ENCODE measurements around the gene DENND2D. TPM values are rescaled to one million over a fixed set of nuclear protein-coding genes. Genes with fewer than 3 reads are reported as not detected.

Gene DENND2D
- total RNA-seq, 1 experiment from 2014 or later, result 0.11 TPM

GRCh38 chr1:111192074-111192473 is 8.4 kb downstream of the DENND2D start:
- WGBS (ENCODE audit: extremely low coverage, insufficient read length, low lambda C conversion rate), result no CpG with 5 or more reads among the region's 5 CpGs
- Histone ChIP-seq H2BK20ac (ENCODE audit: low read depth, low read length, poor library complexity, severe bottlenecking) (no peak overlapping the region), H3K23me2 (ENCODE audit: insufficient read length, low read depth, low read length, poor library complexity, severe bottlenecking) (no peaks in the 10 kb centered on the region), H2BK12ac (ENCODE audit: insufficient read length, low read depth, low read length) (no peak overlapping the region), H3K23ac (ENCODE audit: insufficient read length, low read depth, low read length) (no peak overlapping the region), H3K9ac (ENCODE audit: extremely low read depth, insufficient read length, low read length) (no peak overlapping the region), H3K9me3 (ENCODE audit: control insufficient read depth, low read depth, low read length) (no peaks in the 10 kb centered on the region), H3K79me2 (ENCODE audit: insufficient read depth, low read length) (no peaks in the 10 kb centered on the region), H3K4me1 (ENCODE audit: insufficient read depth, low read length) (no peaks in the 10 kb centered on the region), H2BK120ac (ENCODE audit: low read depth, low read length, poor library complexity, severe bottlenecking) (no peak overlapping the region), H3T11ph (ENCODE audit: low read length) (no peak overlapping the region), H3K4ac (ENCODE audit: low read depth, low read length) (no peak overlapping the region), H4K8ac (replicated peaks; ENCODE audit: insufficient read length, low read depth, low read length) (no peak overlapping the region), H3K14ac (ENCODE audit: insufficient read depth, low read length) (no peak overlapping the region), H2BK5ac (ENCODE audit: insufficient read length, low read length) (no peak overlapping the region), H3K4me2 (ENCODE audit: insufficient read depth, insufficient read length, low read length) (no peak overlapping the region), H4K5ac (ENCODE audit: insufficient read length, low read depth, low read length) (no peak overlapping the region), H2BK15ac (ENCODE audit: low read depth, low read length) (no peak overlapping the region), H4K20me1 (ENCODE audit: control insufficient read depth, insufficient read depth, insufficient read length) (no peaks in the 10 kb centered on the region), H4K91ac (ENCODE audit: insufficient read length, low read depth, low read length) (no peak overlapping the region), H3K27me3 (ENCODE audit: insufficient read depth, low read length) (no peaks in the 10 kb centered on the region; the same call in 1 of the 2 replicates), H3K27ac (ENCODE audit: insufficient read length, low read depth, low read length) (no peak overlapping the region), H2AK5ac (ENCODE audit: insufficient read length, low read length) (no peak overlapping the region), H3K56ac (ENCODE audit: insufficient read length, low read depth, low read length) (no peak overlapping the region), H3K79me1 (ENCODE audit: insufficient read depth, low read depth, low read length, poor library complexity, severe bottlenecking) (no peaks in the 10 kb centered on the region), H3K18ac (ENCODE audit: insufficient read length, low read depth, low read length) (peak overlapping the region; percentile 11), H2AFZ (ENCODE audit: low read length) (no peak overlapping the region)
- Mint-ChIP-seq H3K4me1 (peaks cover 9 to 13% of the 10 kb centered on the region in 2 experiments; a peak in 3 of 4 replicates), H3K27ac (0 out of 7 replicates have a peak overlapping the region, but pooled peaks of 1 of the 3 experiments have one; percentile 17), H3K4me3 (no peak overlapping the region), H3K36me3 (ENCODE audit: insufficient read depth in 1 of 3, low read depth in 3 of 3) (peaks cover 2 to 22% (median 5%) of the 10 kb centered on the region in 3 experiments; a peak in 4 of 7 replicates), H3K9me3 (no peaks in the 10 kb centered on the region), H3K27me3 (ENCODE audit: low read depth) (no peaks in the 10 kb centered on the region)
- no peak for DNase-seq
- TF ChIP-seq CTCF (conservative IDR thresholded peaks at IDR 0.05), result no peak

Measured in H9 (cell line).